ENCODE results near the gene XPO5. TPM values are rescaled to one million over a fixed set of nuclear protein-coding genes. Genes with fewer than 3 reads are reported as not detected.
"Not testable (repeated sequence)": the region's sequence is repeated elsewhere in the genome, so short reads cannot be mapped to it uniquely, and the experiment has no call there.

XPO5 gene
- polyA plus RNA-seq, 4 donors = 46.3 to 50.4 (median 47.8) TPM

- DNase-seq (ENCODE audit: low read depth in 4 of 4, low spot score in 3 of 4) = no peak
Measured at GRCh38 chr6:43588194-43588593, 12.4 kb upstream of the XPO5 start.

DNA sequence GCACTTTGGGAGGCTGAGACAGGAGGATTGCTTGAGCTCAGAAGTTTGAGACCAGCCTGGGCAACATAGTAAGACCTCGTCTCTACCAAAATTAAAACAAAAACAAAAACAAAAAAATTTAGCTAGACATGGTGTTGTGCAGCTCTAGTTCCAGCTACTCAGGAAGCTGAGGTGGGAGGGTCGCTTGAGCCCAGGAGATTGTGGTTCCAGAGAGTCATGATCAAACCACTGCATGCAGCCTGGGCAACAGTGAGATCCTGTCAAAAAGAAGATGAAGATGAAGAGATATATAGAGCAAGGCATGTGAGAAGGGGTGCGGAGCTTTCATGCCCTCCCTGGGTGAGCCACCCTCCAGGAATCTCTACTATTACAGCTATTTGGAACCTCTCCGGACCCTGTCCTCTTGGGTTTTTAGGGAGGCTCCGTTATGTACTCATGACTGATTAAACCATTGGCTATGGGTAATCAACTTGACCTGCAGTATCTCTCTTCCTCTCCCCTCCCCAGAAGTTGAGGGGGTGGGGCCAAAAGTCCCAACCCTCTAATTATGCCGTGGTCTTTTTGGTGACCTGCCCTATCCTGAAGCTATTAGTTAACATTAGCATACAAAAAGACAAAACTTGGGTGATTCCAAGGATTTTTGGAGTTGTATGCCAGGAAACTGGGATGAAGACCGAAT is 9.2 kb upstream of the XPO5 start:
- DNase-seq (ENCODE audit: low read depth in 4 of 4, low spot score in 3 of 4) = no peak

GRCh38 chr6:43582911-43583310 is 7.1 kb upstream of the XPO5 start:
- no peak for DNase-seq (ENCODE audit: low read depth in 4 of 4, low spot score in 3 of 4)

DNA sequence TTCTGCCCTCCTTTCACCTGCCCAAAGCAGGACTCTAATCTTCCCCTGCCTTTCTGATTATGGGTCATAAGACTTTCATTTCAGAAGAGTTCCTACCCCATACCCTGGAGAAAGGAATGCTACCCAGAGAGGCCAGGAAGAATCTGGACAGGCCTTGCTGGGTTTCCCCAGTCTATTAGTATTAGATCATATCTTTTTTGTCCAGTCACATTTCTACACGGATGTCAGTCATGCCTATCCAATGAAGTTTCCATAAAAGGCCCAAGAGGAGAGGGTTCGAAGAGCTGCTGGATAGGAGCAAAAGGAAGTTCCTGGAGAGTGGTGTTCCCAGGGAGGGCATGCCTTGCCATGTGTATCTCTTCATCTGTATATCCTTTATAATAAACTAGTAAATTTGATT is 3.3 kb upstream of the XPO5 start:
- DNase-seq (ENCODE audit: low read depth in 4 of 4, low spot score in 3 of 4) = no peak

- no peak for DNase-seq (ENCODE audit: low read depth in 4 of 4, low spot score in 3 of 4)
Measured at GRCh38 chr6:43578748-43579147, 2.9 kb upstream of the XPO5 start.

GRCh38 chr6:43575105-43575771 is 600 bp downstream of the XPO5 start:
- peak in 2 of 4 donors; percentile 22 to 28 for DNase-seq (ENCODE audit: low read depth in 4 of 4, low spot score in 3 of 4)

- DNase-seq (ENCODE audit: low read depth in 4 of 4, low spot score in 3 of 4) = no peak
Measured at GRCh38 chr6:43572015-43572414, 3.8 kb downstream of the XPO5 start.

DNA sequence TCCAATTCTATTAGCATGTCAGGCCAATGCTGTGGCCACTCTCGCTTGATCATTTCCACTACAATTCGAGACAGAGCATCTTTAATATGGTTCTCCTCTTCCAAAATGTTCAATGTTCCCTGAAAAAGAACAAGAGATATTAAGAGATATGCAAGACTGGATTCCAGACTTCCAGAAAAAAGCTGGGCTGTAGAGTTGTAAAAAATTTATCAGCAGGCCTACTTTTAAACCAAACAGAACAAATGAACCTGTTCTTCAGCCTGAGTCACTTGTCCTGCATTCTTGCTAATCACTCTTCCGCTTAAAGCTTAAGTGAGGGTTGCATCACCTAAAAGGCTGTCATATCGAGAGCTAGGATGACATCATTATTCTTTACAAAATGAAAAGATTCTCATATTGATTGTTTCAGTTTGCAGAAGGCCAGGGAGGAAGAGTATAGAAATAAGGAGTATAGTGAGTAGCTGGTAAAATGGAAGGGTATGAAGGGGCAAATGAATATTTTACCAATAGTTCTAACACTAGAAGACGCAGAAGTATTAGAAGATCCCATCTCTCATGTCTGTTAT is 4.9 kb downstream of the XPO5 start:
- DNase-seq (ENCODE audit: low read depth in 4 of 4, low spot score in 3 of 4) = no peak

GRCh38 chr6:43559328-43559727 is 16.5 kb downstream of the XPO5 start:
- DNase-seq (ENCODE audit: low read depth in 4 of 4, low spot score in 3 of 4) = no peak

- DNase-seq (ENCODE audit: low read depth in 4 of 4, low spot score in 3 of 4) = not testable (repeated sequence)
Measured at GRCh38 chr6:43557620-43558019, 18.2 kb downstream of the XPO5 start.

- DNase-seq (ENCODE audit: low read depth in 4 of 4, low spot score in 3 of 4) = no peak
Measured at GRCh38 chr6:43547222-43547621, 28.6 kb downstream of the XPO5 start.

DNA sequence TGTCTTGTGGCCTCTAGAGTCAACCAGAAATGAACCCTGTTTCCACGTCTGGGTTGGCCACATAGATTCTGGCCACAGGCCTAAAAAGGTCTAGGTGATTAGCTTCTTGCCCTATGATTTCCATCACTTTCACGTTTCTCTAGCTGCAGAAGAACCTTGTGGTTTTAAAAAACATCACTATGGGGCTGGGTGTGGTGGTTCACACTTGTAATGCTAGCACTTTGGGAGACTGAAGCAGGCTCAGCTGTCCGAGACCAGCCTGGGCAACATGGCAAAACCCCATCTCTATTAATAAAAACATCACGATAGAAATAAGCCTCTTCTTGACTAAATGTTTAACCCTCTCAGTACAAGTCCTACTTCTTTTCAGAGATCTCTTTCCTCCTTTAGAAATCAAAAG is 31.4 kb downstream of the XPO5 start:
- no peak for DNase-seq (ENCODE audit: low read depth in 4 of 4, low spot score in 3 of 4)

DNA sequence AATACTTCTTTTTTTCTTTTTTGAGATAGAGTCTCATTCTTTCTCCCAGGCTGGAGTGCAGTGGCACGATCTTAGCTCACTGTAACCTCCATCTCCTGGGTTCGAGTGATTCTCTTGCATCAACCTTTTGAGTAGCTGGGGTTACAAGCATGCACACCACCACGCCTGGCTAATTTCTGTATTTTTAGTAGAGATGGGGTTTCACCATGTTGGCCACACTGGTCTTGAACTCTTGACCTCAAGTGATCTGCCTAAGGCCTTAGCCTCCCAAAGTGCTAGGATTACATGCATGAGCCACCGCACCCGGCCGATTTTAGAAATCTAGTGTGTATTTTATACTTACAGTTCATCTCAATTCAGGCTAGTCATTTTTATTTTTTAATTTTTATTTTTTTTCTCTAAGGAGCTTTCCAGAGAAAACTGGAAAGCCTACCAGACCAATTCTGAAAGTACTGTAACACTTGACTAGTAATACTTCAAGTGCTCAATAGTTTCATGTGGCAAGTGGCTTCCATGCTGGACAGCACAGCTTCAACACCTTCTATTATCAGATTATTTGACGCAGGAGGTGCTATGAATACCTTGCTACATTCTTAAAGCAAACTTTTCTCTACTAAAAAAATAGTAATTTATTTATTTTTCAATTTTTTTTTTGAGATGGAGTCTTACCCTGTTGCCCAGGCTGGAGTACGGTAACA is 33.9 kb downstream of the XPO5 start:
- no peak for DNase-seq (ENCODE audit: low read depth in 4 of 4, low spot score in 3 of 4)

DNA sequence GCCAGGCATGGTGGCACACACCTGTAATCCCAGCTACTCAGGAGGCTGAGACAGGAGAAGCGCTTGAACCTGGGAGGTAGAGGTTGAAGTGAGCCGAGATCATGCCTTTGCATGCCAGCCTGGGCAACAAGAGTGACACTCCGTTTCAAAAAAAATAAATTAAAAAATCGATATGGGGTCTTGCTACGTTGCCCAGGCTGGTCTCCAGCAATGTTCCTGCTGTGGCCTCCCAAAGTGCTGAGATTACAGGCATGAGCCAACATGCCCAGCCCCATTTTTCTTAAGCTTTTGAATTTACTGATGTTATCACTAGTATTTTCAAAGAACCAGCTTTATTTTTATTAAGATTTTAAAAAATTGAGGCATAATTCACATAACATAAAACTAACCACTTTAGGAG is 35.3 kb downstream of the XPO5 start:
- no peak for DNase-seq (ENCODE audit: low read depth in 4 of 4, low spot score in 3 of 4)

DNA sequence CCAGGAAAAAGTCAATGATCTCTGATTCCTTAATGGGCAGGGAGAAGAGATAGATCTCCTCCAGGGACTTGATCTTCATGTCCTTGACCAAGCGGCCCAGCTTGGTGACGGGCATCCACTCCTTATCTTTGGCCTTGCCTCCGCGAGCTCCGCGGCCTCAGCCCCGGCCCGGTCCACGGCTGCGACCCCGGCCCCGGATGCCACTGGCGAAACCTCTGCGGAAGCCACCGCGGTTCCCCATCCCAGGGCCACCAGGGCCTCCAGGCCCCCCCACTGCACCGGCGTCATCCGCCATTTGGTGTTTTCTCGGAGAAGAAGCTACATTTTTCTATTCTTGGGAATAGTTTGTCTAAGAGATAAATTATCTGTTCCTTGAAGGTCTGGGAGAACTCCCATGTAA is 36.4 kb downstream of the XPO5 start:
- not testable (repeated sequence) for DNase-seq (ENCODE audit: low read depth in 4 of 4, low spot score in 3 of 4)

GRCh38 chr6:43538986-43539385 is 36.9 kb downstream of the XPO5 start:
- DNase-seq (ENCODE audit: low read depth in 4 of 4, low spot score in 3 of 4) = not testable (repeated sequence)

- DNase-seq (ENCODE audit: low read depth in 4 of 4, low spot score in 3 of 4) = no peak
Measured at GRCh38 chr6:43532201-43532600, 43.6 kb downstream of the XPO5 start.

- no peak for DNase-seq (ENCODE audit: low read depth in 4 of 4, low spot score in 3 of 4)
Measured at GRCh38 chr6:43524483-43524961, 51.3 kb downstream of the XPO5 start.

- no peak for DNase-seq (ENCODE audit: low read depth in 4 of 4, low spot score in 3 of 4)
Measured at GRCh38 chr6:43523284-43523683, 52.6 kb downstream of the XPO5 start.

GRCh38 chr6:43522547-43523261 is 53.1 kb downstream of the XPO5 start:
- DNase-seq (ENCODE audit: low read depth in 4 of 4, low spot score in 3 of 4) = no peak

DNA sequence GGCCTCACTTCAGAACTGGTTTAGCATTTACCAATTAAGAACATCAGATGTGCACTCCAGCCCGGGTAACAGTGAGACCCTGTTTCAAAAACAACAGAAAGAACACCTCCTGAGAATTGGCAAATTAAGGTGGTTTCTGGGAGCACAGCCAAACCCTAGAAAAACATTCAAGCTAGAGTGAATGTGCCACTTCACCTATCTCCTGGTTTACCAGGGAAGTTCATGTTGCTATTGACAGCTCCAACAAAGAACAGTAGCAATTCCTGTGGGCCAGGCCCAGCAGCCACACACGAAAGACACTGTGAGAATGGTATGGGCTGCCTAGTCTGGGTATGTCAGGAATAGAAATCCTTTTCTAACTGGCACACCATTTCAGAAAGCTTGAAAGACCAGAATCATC is 54.0 kb downstream of the XPO5 start:
- DNase-seq (ENCODE audit: low read depth in 4 of 4, low spot score in 3 of 4) = no peak
